Mesenchymal stem cell (in vitro differentiated cells and primary cell): ENCODE results near the gene SRMS.

Experiments
- DNase-seq: peaks from one replicate; pipeline ENCODE4 v3.0.0-alpha.2; 2013
- H2AFZ ChIP-seq: one replicate; pipeline ENCODE4 v1.6.1; 2013; ENCODE audit warnings: low read depth, mild to moderate bottlenecking, control low read depth, inconsistent platforms, low read length, moderate library complexity
- H2AK5ac ChIP-seq: 2 replicates; pipeline ENCODE4 v1.6.1; 2013; ENCODE audit warnings: low read length, moderate library complexity, mild to moderate bottlenecking, inconsistent platforms; ENCODE audit not compliant: severe bottlenecking
- H2BK120ac ChIP-seq: one replicate; pipeline ENCODE4 v1.6.1; 2013; ENCODE audit warnings: low read depth, mild to moderate bottlenecking, inconsistent platforms, low read length, moderate library complexity
- H2BK12ac ChIP-seq, 2 experiments: one replicate each; pipeline ENCODE4 v1.6.1; 2013; ENCODE audit warnings: inconsistent platforms in 2 of 2, low read length in 2 of 2, mild to moderate bottlenecking in 2 of 2, moderate library complexity in 2 of 2, control low read depth in 1 of 2
- H2BK15ac ChIP-seq: one replicate; pipeline ENCODE4 v1.6.1; 2013; ENCODE audit warnings: mild to moderate bottlenecking, low read depth, inconsistent platforms; ENCODE audit not compliant: poor library complexity, severe bottlenecking
- H2BK5ac ChIP-seq: 2 replicates; pipeline ENCODE4 v1.6.1; 2013; ENCODE audit warnings: low read depth, mild to moderate bottlenecking, low read length, control low read depth, inconsistent platforms; ENCODE audit not compliant: poor library complexity, severe bottlenecking
- H3K14ac ChIP-seq, 2 experiments: one replicate each; pipeline ENCODE4 v1.6.1; 2013; ENCODE audit warnings: inconsistent platforms in 2 of 2, low read length in 2 of 2, control low read depth in 1 of 2, mild to moderate bottlenecking in 1 of 2, moderate library complexity in 1 of 2
- H3K18ac ChIP-seq, 2 experiments: one replicate each; pipeline ENCODE4 v1.6.1; 2013; ENCODE audit warnings: inconsistent platforms in 2 of 2, low read length in 2 of 2, control low read depth in 1 of 2, low read depth in 1 of 2, mild to moderate bottlenecking in 1 of 2
- H3K23ac ChIP-seq, 2 experiments: one replicate each; pipeline ENCODE4 v1.6.1; 2013; ENCODE audit warnings: inconsistent platforms in 2 of 2, low read length in 2 of 2, mild to moderate bottlenecking in 2 of 2, moderate library complexity in 2 of 2, control low read depth in 1 of 2
- H3K27ac ChIP-seq: 2 replicates; pipeline ENCODE4 v1.5.1; 2013; ENCODE audit warnings: mild to moderate bottlenecking, moderate library complexity, low read length, control low read depth, inconsistent platforms; ENCODE audit not compliant: poor library complexity, severe bottlenecking
- H3K27me3 ChIP-seq, 2 experiments: 2 replicates each; pipeline versions ENCODE4 v1.6.1 to v1.7.0; 2013; ENCODE audit warnings: low read length in 2 of 2, mild to moderate bottlenecking in 2 of 2, moderate library complexity in 2 of 2, control low read depth in 1 of 2, inconsistent platforms in 1 of 2; ENCODE audit not compliant: control insufficient read depth in 1 of 2, insufficient read depth in 1 of 2
- H3K36me3 ChIP-seq, 2 experiments: 2 replicates each; pipeline versions ENCODE4 v1.6.1 to v1.7.0; 2013; ENCODE audit warnings: low read length in 2 of 2, control low read depth in 1 of 2, inconsistent platforms in 1 of 2, low read depth in 1 of 2, mild to moderate bottlenecking in 1 of 2; ENCODE audit not compliant: insufficient read depth in 2 of 2, control insufficient read depth in 1 of 2
- H3K4ac ChIP-seq, 2 experiments: one replicate each; pipeline ENCODE4 v1.6.1; 2013; ENCODE audit warnings: inconsistent platforms in 2 of 2, low read length in 2 of 2, mild to moderate bottlenecking in 2 of 2, moderate library complexity in 2 of 2, control low read depth in 1 of 2, low read depth in 1 of 2
- H3K4me1 ChIP-seq: 2 replicates; pipeline ENCODE4 v1.6.1; 2013; ENCODE audit warnings: low read depth, low read length, control low read depth; ENCODE audit not compliant: control insufficient read depth, insufficient read depth
- H3K4me2 ChIP-seq: 2 replicates; pipeline ENCODE4 v1.6.1; 2013; ENCODE audit warnings: low read length, mild to moderate bottlenecking, inconsistent platforms; ENCODE audit not compliant: poor library complexity, severe bottlenecking
- H3K4me3 ChIP-seq, 2 experiments: 2 replicates each; pipeline versions ENCODE4 v1.5.1 to v1.7.0; 2013; ENCODE audit warnings: low read length in 2 of 2, mild to moderate bottlenecking in 2 of 2, control low read depth in 1 of 2, low read depth in 1 of 2; ENCODE audit not compliant: insufficient read depth in 1 of 2
- H3K79me1 ChIP-seq: replicated peaks from 2 replicates; pipeline ENCODE4 v1.6.1; 2013; ENCODE audit warnings: mild to moderate bottlenecking, control low read depth, low read length, inconsistent platforms; ENCODE audit not compliant: poor library complexity, severe bottlenecking
- H3K9ac ChIP-seq: 2 replicates; pipeline ENCODE4 v1.7.0; 2013; ENCODE audit warnings: mild to moderate bottlenecking, low read length, moderate library complexity
- H3K9me3 ChIP-seq: 2 replicates; pipeline ENCODE4 v1.7.0; 2013; ENCODE audit warnings: mild to moderate bottlenecking, low read length; ENCODE audit not compliant: control insufficient read depth
- H4K8ac ChIP-seq: one replicate; pipeline ENCODE4 v1.6.1; 2013; ENCODE audit warnings: inconsistent platforms, mild to moderate bottlenecking, low read length, moderate library complexity
- H4K91ac ChIP-seq: one replicate; pipeline ENCODE4 v1.6.1; 2013; ENCODE audit warnings: mild to moderate bottlenecking, low read length, inconsistent platforms
- WGBS: methylation state at CpG from one replicate; pipeline ENCODE4 v1.1.7; 2013; ENCODE audit warnings: mixed read lengths; 5-methylcytosine and 5-hydroxymethylcytosine counted together

Gene SRMS

DNA sequence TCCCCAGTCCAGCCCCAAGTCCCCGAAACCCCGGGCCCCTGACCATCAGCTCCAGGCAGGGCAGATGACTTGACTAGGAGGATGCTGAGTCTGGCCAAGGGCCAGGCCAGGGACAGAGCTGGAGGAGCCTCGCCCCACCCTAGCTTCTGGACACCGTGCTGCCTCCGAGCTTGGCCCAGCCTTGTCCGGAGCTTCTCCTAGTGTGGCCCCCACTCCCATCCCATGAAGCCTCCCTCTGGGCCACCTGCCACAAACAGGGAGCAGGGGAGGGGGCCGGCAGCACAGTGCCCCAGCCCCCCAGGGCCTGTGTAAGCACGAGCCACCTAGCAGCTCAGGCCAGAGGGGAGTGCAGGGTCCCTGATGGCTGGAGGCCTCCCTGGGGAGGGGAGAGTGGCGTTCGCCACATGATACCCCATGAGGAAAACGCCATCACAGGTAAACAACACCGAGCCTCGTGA lies 54.0 kb downstream of the SRMS start:
- Histone ChIP-seq H2AFZ (no peak overlapping the region), H3K36me3 (peaks cover 0 to 4% of the 10 kb centered on the region in 2 experiments), H3K4me1 (peaks cover 13% of the 10 kb centered on the region), H2AK5ac (no peak overlapping the region), H2BK15ac (no peak overlapping the region), H4K91ac (no peak overlapping the region), H3K27me3 (peaks cover 28 to 60% of the 10 kb centered on the region in 2 experiments), H3K9ac (no peak overlapping the region), H3K4ac (no peak overlapping the region), H3K27ac (no peak overlapping the region), H3K4me2 (no peak overlapping the region), H3K4me3 (no peak overlapping the region), H3K9me3 (peaks cover 6% of the 10 kb centered on the region), H4K8ac (no peak overlapping the region), H3K79me1 (no peaks in the 10 kb centered on the region), H2BK12ac (no peak overlapping the region), H3K23ac (no peak overlapping the region), H3K14ac (no peak overlapping the region), H2BK5ac (no peak overlapping the region), H3K18ac (no peak overlapping the region), H2BK120ac (no peak overlapping the region)
- 84% methylated on average over 13 of the region's 13 CpGs for whole genome bisulfite sequencing
- DNase-seq, result no peak

GRCh38 chr20:63492982-63493381 lies 54.6 kb downstream of the SRMS start:
- no peak overlapping the region for H4K91ac ChIP-seq
- H3K9ac ChIP-seq, result no peak overlapping the region
- peaks cover 24 to 59% of the 10 kb centered on the region in 2 experiments for H3K27me3 ChIP-seq
- H3K9me3 ChIP-seq, result peaks cover 6% of the 10 kb centered on the region
- H2BK15ac ChIP-seq, result no peak overlapping the region
- peaks cover 9% of the 10 kb centered on the region for H3K4me1 ChIP-seq
- no peak overlapping the region for H3K4me2 ChIP-seq
- H3K4ac ChIP-seq, result no peak overlapping the region
- no peak overlapping the region for H4K8ac ChIP-seq
- peaks cover 0 to 4% of the 10 kb centered on the region in 2 experiments for H3K36me3 ChIP-seq
- H3K4me3 ChIP-seq, result no peak overlapping the region
- DNase-seq, result no peak
- H3K14ac ChIP-seq, result no peak overlapping the region
- no peak overlapping the region for H3K27ac ChIP-seq
- H2AFZ ChIP-seq, result no peak overlapping the region
- no peak overlapping the region for H2AK5ac ChIP-seq
- H3K23ac ChIP-seq, result no peak overlapping the region
- WGBS, result 96% methylated on average over 14 of the region's 14 CpGs
- no peak overlapping the region for H2BK5ac ChIP-seq
- H2BK12ac ChIP-seq, result no peak overlapping the region
- no peak overlapping the region for H2BK120ac ChIP-seq
- H3K79me1 ChIP-seq, result no peaks in the 10 kb centered on the region
- H3K18ac ChIP-seq, result no peak overlapping the region

DNA sequence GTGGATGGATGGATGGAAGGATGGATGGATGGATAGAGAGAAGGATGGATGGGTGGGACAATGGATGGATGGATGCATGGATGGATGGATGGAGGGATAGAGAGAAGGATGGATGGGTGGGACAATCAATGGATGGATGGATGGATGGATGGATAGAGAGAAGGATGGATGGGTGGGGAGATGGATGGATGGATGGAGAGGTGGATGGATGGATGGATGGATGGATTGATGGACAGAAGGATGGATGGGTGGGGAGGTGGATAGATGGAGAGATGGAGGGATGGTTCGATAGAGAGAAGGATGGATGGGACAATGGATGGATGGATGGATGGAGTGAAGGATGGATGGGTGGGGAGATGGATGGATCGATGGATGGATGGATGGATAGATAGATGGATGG lies 55.0 kb downstream of the SRMS start:
- Histone ChIP-seq H3K4me2 (no peak overlapping the region), H3K9ac (no peak overlapping the region), H2AFZ (no peak overlapping the region), H2BK12ac (no peak overlapping the region), H3K27ac (no peak overlapping the region), H3K4me1 (peaks cover 5% of the 10 kb centered on the region), H2BK120ac (no peak overlapping the region), H2AK5ac (no peak overlapping the region), H3K79me1 (no peaks in the 10 kb centered on the region), H4K8ac (no peak overlapping the region), H3K27me3 (peaks cover 24 to 58% of the 10 kb centered on the region in 2 experiments), H4K91ac (no peak overlapping the region), H3K36me3 (peaks cover 0 to 4% of the 10 kb centered on the region in 2 experiments), H3K4me3 (no peak overlapping the region), H2BK5ac (no peak overlapping the region), H3K9me3 (peaks cover 6% of the 10 kb centered on the region), H2BK15ac (no peak overlapping the region), H3K18ac (no peak overlapping the region), H3K14ac (no peak overlapping the region), H3K23ac (no peak overlapping the region), H3K4ac (no peak overlapping the region)
- WGBS, result 84% methylated on average over 2 of the region's 2 CpGs
- DNase-seq, result no peak

- H3K9me3 ChIP-seq, result peaks cover 6% of the 10 kb centered on the region
- H4K8ac ChIP-seq, result no peak overlapping the region
- peaks cover 0 to 4% of the 10 kb centered on the region in 2 experiments for H3K36me3 ChIP-seq
- no peak overlapping the region for H3K4ac ChIP-seq
- H2AK5ac ChIP-seq, result no peak overlapping the region
- H4K91ac ChIP-seq, result no peak overlapping the region
- H3K14ac ChIP-seq, result no peak overlapping the region
- H2BK120ac ChIP-seq, result no peak overlapping the region
- no peak overlapping the region for H2BK15ac ChIP-seq
- no peak overlapping the region for H3K4me3 ChIP-seq
- no peak for DNase-seq
- no peak overlapping the region for H3K18ac ChIP-seq
- H2AFZ ChIP-seq, result no peak overlapping the region
- 57% methylated on average over 4 of the region's 4 CpGs for WGBS
- no peak overlapping the region for H2BK12ac ChIP-seq
- H3K79me1 ChIP-seq, result no peaks in the 10 kb centered on the region
- peaks cover 5% of the 10 kb centered on the region for H3K4me1 ChIP-seq
- H3K4me2 ChIP-seq, result no peak overlapping the region
- peaks cover 28 to 55% of the 10 kb centered on the region in 2 experiments for H3K27me3 ChIP-seq
- no peak overlapping the region for H3K9ac ChIP-seq
- H3K27ac ChIP-seq, result no peak overlapping the region
- H2BK5ac ChIP-seq, result no peak overlapping the region
- H3K23ac ChIP-seq, result no peak overlapping the region
Observed at GRCh38 chr20:63491635-63492230, 55.8 kb downstream of the SRMS start.
